Astrocyte of the hippocampus (primary cell): ENCODE measurements around the gene PAQR8.
"Not testable (repeated sequence)": the region's sequence is repeated elsewhere in the genome, so short reads cannot be mapped to it uniquely, and the experiment has no call there.

ENCODE experiments used
- DNase-seq: peaks from one replicate; pipeline ENCODE4 v3.0.0; 2011; ENCODE audit warnings: low read depth, low spot score

The PAQR8 gene

GRCh38 chr6:52376763-52377162 is 14.8 kb downstream of the PAQR8 start:
- DNase-seq, result no peak

GRCh38 chr6:52377538-52378221 is 15.7 kb downstream of the PAQR8 start:
- DNase-seq, result no peak

- no peak for DNase-seq
These were observed 19.3 kb downstream of the PAQR8 start for GRCh38 chr6:52381249-52381648.

- DNase-seq, result no peak
These were observed 22.3 kb downstream of the PAQR8 start for GRCh38 chr6:52384145-52384766.

- DNase-seq, result no peak
These were observed 23.1 kb downstream of the PAQR8 start for GRCh38 chr6:52385074-52385473.

- not testable (repeated sequence) for DNase-seq
These were observed 26.2 kb downstream of the PAQR8 start for GRCh38 chr6:52388119-52388518.

- DNase-seq, result no peak
These were observed 26.8 kb downstream of the PAQR8 start for GRCh38 chr6:52388790-52389189.

GRCh38 chr6:52389264-52389625 is 27.3 kb downstream of the PAQR8 start:
- DNase-seq, result no peak

- peak; percentile 62 for DNase-seq
These were observed 27.8 kb downstream of the PAQR8 start for GRCh38 chr6:52389626-52390360.

- peak; percentile 75 for DNase-seq
These were observed 28.4 kb downstream of the PAQR8 start for GRCh38 chr6:52390361-52390727.

GRCh38 chr6:52391599-52391998 is 29.6 kb downstream of the PAQR8 start:
- no peak for DNase-seq

GRCh38 chr6:52392944-52393343 is 31.0 kb downstream of the PAQR8 start:
- peak; percentile 18 for DNase-seq

GRCh38 chr6:52393780-52394179 is 31.8 kb downstream of the PAQR8 start:
- DNase-seq, result no peak

GRCh38 chr6:52394251-52394666 is 32.3 kb downstream of the PAQR8 start:
- no peak for DNase-seq

- no peak for DNase-seq
These were observed 34.0 kb downstream of the PAQR8 start for GRCh38 chr6:52395969-52396368.

GRCh38 chr6:52399511-52400312 is 37.8 kb downstream of the PAQR8 start:
- DNase-seq, result peak; percentile 76

- DNase-seq, result no peak
These were observed 38.5 kb downstream of the PAQR8 start for GRCh38 chr6:52400313-52401041.

- no peak for DNase-seq
These were observed 41.1 kb downstream of the PAQR8 start for GRCh38 chr6:52403086-52403485.

GRCh38 chr6:52403627-52404026 is 41.7 kb downstream of the PAQR8 start:
- no peak for DNase-seq

GRCh38 chr6:52405243-52405642 is 43.3 kb downstream of the PAQR8 start:
- DNase-seq, result no peak

GRCh38 chr6:52407467-52407866 is 45.5 kb downstream of the PAQR8 start:
- peak; percentile 63 for DNase-seq
